HG03571 (cell line): ENCODE results near the gene OXNAD1.

Experiments used
- ATAC-seq: cut with Tn5 transposase; IDR thresholded peaks from one replicate; pipeline ENCODE4 v1.9.1; 2021; ENCODE audit not compliant: unreplicated experiment

The OXNAD1 gene

GRCh38 chr3:16264708-16265454, at the start of gene OXNAD1, which contains the start of gene DPH3:
OXNAD1 (plus strand) TSS chr3:16265212; CDS start chr3:16270953, 5,741 bp downstream.
DPH3 (minus strand) TSS chr3:16264943; CDS start chr3:16264876, 67 bp downstream.
- peak; percentile 99 for ATAC-seq

GRCh38 chr3:16216373-16216935, 48.6 kb upstream of the OXNAD1 start:
- ATAC-seq, result no peak

- ATAC-seq, result no peak
These were observed 45.2 kb upstream of the OXNAD1 start for GRCh38 chr3:16219777-16220176.

GRCh38 chr3:16221990-16222389, 43.0 kb upstream of the OXNAD1 start:
- no peak for ATAC-seq

GRCh38 chr3:16222547-16222946, 42.5 kb upstream of the OXNAD1 start:
- no peak for ATAC-seq

GRCh38 chr3:16224325-16224724, 40.7 kb upstream of the OXNAD1 start:
- no peak for ATAC-seq

GRCh38 chr3:16227566-16227965, 37.4 kb upstream of the OXNAD1 start:
- no peak for ATAC-seq

GRCh38 chr3:16229681-16230080, 35.3 kb upstream of the OXNAD1 start:
- no peak for ATAC-seq

GRCh38 chr3:16231983-16232382, 33.0 kb upstream of the OXNAD1 start:
- no peak for ATAC-seq

GRCh38 chr3:16233806-16234205, 31.2 kb upstream of the OXNAD1 start:
- ATAC-seq, result no peak

- no peak for ATAC-seq
These were observed 30.7 kb upstream of the OXNAD1 start for GRCh38 chr3:16234281-16234680.

GRCh38 chr3:16236030-16236639, 28.9 kb upstream of the OXNAD1 start:
- no peak for ATAC-seq

GRCh38 chr3:16236856-16237393, 28.1 kb upstream of the OXNAD1 start:
- ATAC-seq, result no peak

GRCh38 chr3:16239086-16239770, 25.8 kb upstream of the OXNAD1 start:
- ATAC-seq, result no peak

GRCh38 chr3:16239780-16240179, 25.2 kb upstream of the OXNAD1 start:
- ATAC-seq, result no peak

- ATAC-seq, result no peak
These were observed 24.6 kb upstream of the OXNAD1 start for GRCh38 chr3:16240229-16241023.

GRCh38 chr3:16241225-16241624, 23.8 kb upstream of the OXNAD1 start:
- ATAC-seq, result no peak

- no peak for ATAC-seq
These were observed 22.8 kb upstream of the OXNAD1 start for GRCh38 chr3:16242177-16242576.

GRCh38 chr3:16243706-16244490, 21.1 kb upstream of the OXNAD1 start:
- ATAC-seq, result no peak

GRCh38 chr3:16245609-16246008, 19.4 kb upstream of the OXNAD1 start:
- ATAC-seq, result no peak
